ACC112 (cell line): ENCODE measurements around the gene STRIP1.

Source experiments
- H2AFZ ChIP-seq: fragments of 200-600 bp; sonication (generic); one replicate; pipeline ENCODE4 v1.6.0; 2017; ENCODE audit warnings: antibody characterized with exemption, low read length; ENCODE audit not compliant: unreplicated experiment
- H3K27ac ChIP-seq: fragments of 200-600 bp; sonication (generic); 2 replicates; pipeline ENCODE4 v1.5.1; 2014; ENCODE audit warnings: low read depth, mild to moderate bottlenecking, antibody characterized with exemption, low read length, moderate library complexity
- H3K27me3 ChIP-seq: fragments of 200-600 bp; sonication (generic); 2 replicates; pipeline ENCODE4 v1.6.1; 2014; ENCODE audit warnings: mild to moderate bottlenecking, antibody characterized with exemption, low read length, moderate library complexity, mixed read lengths; ENCODE audit not compliant: insufficient read depth
- H3K36me3 ChIP-seq: fragments of 200-600 bp; sonication (generic); 2 replicates; pipeline ENCODE4 v1.6.1; 2016; ENCODE audit warnings: mild to moderate bottlenecking, antibody characterized with exemption, low read length, moderate library complexity, mixed read lengths; ENCODE audit not compliant: insufficient read depth
- H3K4me1 ChIP-seq: fragments of 200-600 bp; sonication (generic); one replicate; pipeline ENCODE4 v1.6.1; 2016; ENCODE audit warnings: low read length, mixed read lengths; ENCODE audit not compliant: insufficient read depth, unreplicated experiment, control insufficient read depth
- H3K4me3 ChIP-seq: fragments of 200-600 bp; sonication (generic); 2 replicates; pipeline ENCODE4 v1.5.1; 2014; ENCODE audit warnings: mild to moderate bottlenecking, low read depth, low read length
- H3K79me2 ChIP-seq: fragments of 200-600 bp; sonication (generic); one replicate; pipeline ENCODE4 v1.6.0; 2016; ENCODE audit warnings: low read length; ENCODE audit not compliant: control insufficient read depth, unreplicated experiment, insufficient read depth

Gene STRIP1

GRCh38 chr1:110097507-110098221 is 63.2 kb downstream of the STRIP1 start:
- Histone ChIP-seq H3K4me1 (peaks cover 8% of the 10 kb centered on the region), H3K27me3 (peaks cover 12% of the 10 kb centered on the region), H3K27ac (no peak overlapping the region), H2AFZ (no peak overlapping the region), H3K4me3 (no peak overlapping the region), H3K79me2 (no peaks in the 10 kb centered on the region), H3K36me3 (no peaks in the 10 kb centered on the region)

- no peak overlapping the region for H3K4me3 ChIP-seq
- H3K36me3 ChIP-seq: no peaks in the 10 kb centered on the region
- no peak overlapping the region for H2AFZ ChIP-seq
- H3K4me1 ChIP-seq: peaks cover 13% of the 10 kb centered on the region
- no peaks in the 10 kb centered on the region for H3K79me2 ChIP-seq
- peaks cover 12% of the 10 kb centered on the region for H3K27me3 ChIP-seq
- H3K27ac ChIP-seq: no peak overlapping the region
These were observed 64.0 kb downstream of the STRIP1 start for GRCh38 chr1:110098222-110099026.

- Histone ChIP-seq H3K27me3 (no peaks in the 10 kb centered on the region), H3K4me1 (peaks cover 13% of the 10 kb centered on the region)
These were observed 65.9 kb downstream of the STRIP1 start for GRCh38 chr1:110100335-110100734.

DNA sequence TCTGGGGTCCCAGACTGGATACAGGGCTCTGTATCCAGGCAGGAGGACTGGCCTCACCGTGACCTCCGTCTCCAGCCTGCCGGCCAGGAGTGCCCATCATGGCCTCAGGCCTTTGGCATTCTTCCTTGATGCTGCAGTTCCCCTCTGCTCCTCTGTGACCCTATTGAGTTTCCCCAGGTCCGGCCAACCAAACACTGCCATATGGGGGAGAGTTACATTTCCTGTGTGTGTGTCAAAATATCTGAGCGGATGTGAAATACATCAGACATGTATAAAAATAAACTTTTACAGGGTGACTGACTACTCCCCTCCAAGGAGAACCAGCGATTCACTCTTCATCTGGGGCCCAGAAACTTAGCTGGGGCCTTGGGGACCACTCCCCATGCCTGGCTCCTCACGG is 67.7 kb downstream of the STRIP1 start:
- H3K27ac ChIP-seq: peak overlapping the region; percentile 20; the same call in 1 of the 2 replicates

More at GRCh38 chr1:110100335-110100734, 65.9 kb downstream of the STRIP1 start:
- Histone ChIP-seq H2AFZ (no peak overlapping the region), H3K36me3 (no peaks in the 10 kb centered on the region), H3K27ac (no peak overlapping the region), H3K4me3 (no peak overlapping the region), H3K79me2 (no peaks in the 10 kb centered on the region)

More for the DNA sequence above, 67.7 kb downstream of the STRIP1 start:
- H3K4me1 ChIP-seq: peaks cover 13% of the 10 kb centered on the region
- no peaks in the 10 kb centered on the region for H3K27me3 ChIP-seq
- H3K79me2 ChIP-seq: no peaks in the 10 kb centered on the region
- H3K36me3 ChIP-seq: no peaks in the 10 kb centered on the region
- no peak overlapping the region for H2AFZ ChIP-seq
- H3K4me3 ChIP-seq: no peak overlapping the region
